GM12878 (cell line): ENCODE results near the gene DDTL. TPM values are rescaled to one million over a fixed set of nuclear protein-coding genes. Genes with fewer than 3 reads are reported as not detected.

Experiments
- ATAC-seq: fragments of 200-7000 bp; cut with Tn5 transposase; 3 replicates; pipeline ENCODE4 v1.9.1; 2020; ENCODE audit warnings: mild to moderate bottlenecking, moderate library complexity
- BruUV-seq: library from RNA; stranded (reverse); fragments of 400-500 nt; replicated peaks from 2 replicates; lab custom pipeline; 2021; lab: Mats Ljungman, UMichigan
- CTCF ChIA-PET: fragments of 300-600 bp; sonication (Branson Sonifier 250); formaldehyde crosslinking; extraction: SDS; loops from one replicate; lab custom pipeline; 2021; ENCODE audit warnings: inconsistent platforms; lab: Yijun Ruan, JAX
- POLR2A ChIA-PET: fragments of 350-600 bp; formaldehyde crosslinking; extraction: SDS; loops from one replicate; lab custom pipeline; 2021; ENCODE audit warnings: inconsistent platforms; lab: Charles Lee
- RAD21 ChIA-PET: fragments of 300-600 bp; sonication (Branson Sonifier 250); formaldehyde crosslinking; loops from one replicate; lab custom pipeline; 2023; ENCODE audit warnings: antibody characterized with exemption; ENCODE audit not compliant: unreplicated experiment; lab: Charles Lee
- SMC1A ChIA-PET: fragments of 300-600 bp; sonication (Branson Sonifier 250); formaldehyde crosslinking; loops from one replicate; lab custom pipeline; 2023; ENCODE audit not compliant: unreplicated experiment, uncharacterized antibody; lab: Charles Lee
- DNase-seq: peaks from one replicate; pipeline ENCODE4 v3.0.0-alpha.2; 2011; ENCODE audit warnings: low read depth, low spot score
- FAIRE-seq: peaks from 3 replicates; lab custom pipeline; 2011; peaks lifted over from hg19 to GRCh38; lab: Jason Lieb, UNC
- H2AFZ ChIP-seq: 2 replicates; pipeline ENCODE4 v1.6.0; 2011; ENCODE audit warnings: low read depth, low read length, control low read depth; ENCODE audit not compliant: control insufficient read depth
- H3K27ac ChIP-seq: 2 replicates; pipeline ENCODE4 v1.5.1; 2011; ENCODE audit warnings: control low read depth; ENCODE audit not compliant: control insufficient read depth, insufficient read depth
- H3K27me3 ChIP-seq, 2 experiments: replicated peaks in 1 of 2; 2 replicates each; pipeline versions ENCODE4 v1.6.0 to v1.6.1; 2011; ENCODE audit warnings: low read length in 1 of 2; ENCODE audit not compliant: control insufficient read depth in 2 of 2, insufficient read depth in 2 of 2
- H3K36me3 ChIP-seq, 2 experiments: 2 replicates each; pipeline ENCODE4 v1.5.1; 2011; ENCODE audit warnings: low read length in 1 of 2; ENCODE audit not compliant: control insufficient read depth in 2 of 2, insufficient read depth in 2 of 2
- H3K4me1 ChIP-seq: 2 replicates; pipeline ENCODE4 v1.6.1; 2011; ENCODE audit warnings: mild to moderate bottlenecking, low read length, moderate library complexity, mixed read lengths; ENCODE audit not compliant: control insufficient read depth, insufficient read depth
- H3K4me2 ChIP-seq: 2 replicates; pipeline ENCODE4 v1.6.0; 2011; ENCODE audit warnings: control low read depth; ENCODE audit not compliant: control insufficient read depth, insufficient read depth
- H3K4me3 ChIP-seq: fragments of 200-600 bp; sonication (generic); 2 replicates; pipeline ENCODE4 v1.5.1; 2016
- H3K79me2 ChIP-seq: 2 replicates; pipeline ENCODE4 v1.6.0; 2011; ENCODE audit warnings: low read length; ENCODE audit not compliant: control insufficient read depth, insufficient read depth
- H3K9ac ChIP-seq: 2 replicates; pipeline ENCODE4 v1.8.0; 2011; ENCODE audit warnings: low read length, control low read depth, mixed read lengths; ENCODE audit not compliant: control insufficient read depth, insufficient read depth
- H3K9me3 ChIP-seq: replicated peaks from 3 replicates; pipeline ENCODE4 v1.5.1; 2011; ENCODE audit warnings: mild to moderate bottlenecking, low read length; ENCODE audit not compliant: control insufficient read depth, insufficient read depth
- H4K20me1 ChIP-seq: 2 replicates; pipeline ENCODE4 v1.6.0; 2011; ENCODE audit not compliant: control insufficient read depth, insufficient read depth
- BCLAF1 ChIP-seq: fragments of 450-650 bp; IDR thresholded peaks from 2 replicates; pipeline ENCODE4 v1.6.1; 2017; ENCODE audit warnings: antibody characterized with exemption, mild to moderate bottlenecking, moderate library complexity
- CEBPB ChIP-seq, 2 experiments: fragments of 150-350 bp in 1 of 2; IDR thresholded peaks; 2 replicates each; pipeline ENCODE4 v1.6.1; 2012 to 2014; ENCODE audit warnings: low read depth in 2 of 2, low read length in 2 of 2, borderline replicate concordance in 1 of 2, inconsistent platforms in 1 of 2
- CREM ChIP-seq: IDR thresholded peaks from 2 replicates; pipeline ENCODE4 v1.6.1; 2014; ENCODE audit warnings: antibody characterized with exemption, low read depth
- PAX5 ChIP-seq: IDR thresholded peaks from 2 replicates; pipeline ENCODE4 v1.6.1; 2011; ENCODE audit warnings: low read depth, low read length, borderline replicate concordance
- PBX3 ChIP-seq: IDR thresholded peaks from 2 replicates; pipeline ENCODE4 v1.6.1; 2011; ENCODE audit warnings: mild to moderate bottlenecking, low read depth, low read length, moderate library complexity; ENCODE audit not compliant: insufficient replicate concordance
- POLR2AphosphoS5 ChIP-seq: IDR thresholded peaks from 2 replicates; pipeline ENCODE4 v1.6.1; 2011; ENCODE audit warnings: mild to moderate bottlenecking, low read length, inconsistent platforms
- SMC3 ChIP-seq: IDR thresholded peaks from 2 replicates; pipeline ENCODE4 v1.6.1; 2011; ENCODE audit warnings: low read length, improper control_type of control experiment, borderline replicate concordance
- WGBS: methylation state at CpG from one replicate; pipeline ENCODE4 v1.1.6; 2016; ENCODE audit warnings: low lambda C conversion rate; ENCODE audit not compliant: insufficient replicate concordance, insufficient coverage; ENCODE audit errors: missing lambda C conversion rate; 5-methylcytosine and 5-hydroxymethylcytosine counted together
- in situ Hi-C: fragments of 300-500 bp; cut with MboI; formaldehyde crosslinking; loops from 9 replicates; pipeline ENCODE4 v1.14.3; 2018; ENCODE audit warnings: mixed read lengths
- intact Hi-C: fragments of 100-400 bp; cut with micrococcal nuclease; formaldehyde crosslinking; loops from one replicate; pipeline ENCODE4 v1.14.2; 2022; ENCODE audit not compliant: unreplicated experiment
- polyA plus RNA-seq, 11 experiments: library from polyadenylated mRNA; depleted of rRNA in 4 of 11; unstranded in 6 of 11; stranded (reverse) in 5 of 11; fragments of >200 nt; fragmentation: Nextera tagmentation in 4 of 11; fragmentation: Illumina TruSeq in 1 of 11; extraction: Ambion mirVana in 4 of 11; extraction: Trizol in 1 of 11; gene quantifications; 1 replicate in 1 of 11; 2 replicates in 10 of 11; pipeline versions ENCODE4 v1.2.1 to v1.2.3, GENCODE V29; 2011 to 2016; ENCODE audit warnings: inconsistent platforms in 2 of 11, missing spikeins in 2 of 11, low read depth in 1 of 11
- total RNA-seq, 4 experiments: library from RNA; depleted of rRNA in 3 of 4; stranded (reverse); fragments of >200 nt in 3 of 4; fragmentation: Illumina TruSeq in 1 of 4; extraction: Trizol in 1 of 4; gene quantifications; 2 replicates each; pipeline versions ENCODE4 v1.2.1 to v1.2.3, GENCODE V29; 2013 to 2021

Gene DDTL
- total and polyA plus RNA-seq, 10 of the 15 experiments (the other 5 are each of a cell fraction or from before 2014, with no cell fraction given), result 0.05 to 4.0 (median 1.4) TPM; not detected in 3

- no peak for TF ChIP-seq PAX5
- no peak for TF ChIP-seq CEBPB (IDR thresholded peaks at IDR 0.05; ENCODE audit: borderline replicate concordance in 1 of 2, low read depth in 2 of 2, low read length in 2 of 2)
- ChIA-PET CTCF (interaction anchor here (1.6 to 2.5 kb wide), 3 partner anchors 18 to 148 kb away, joined by 3 to 12 read pairs (median 6); no protein-coding TSS in a partner anchor), POLR2A (interaction anchor here (1.2 kb wide), 1 partner anchor 39 kb away, joined by 3 read pairs; no protein-coding TSS in a partner anchor), SMC1A (interaction anchor here (1.4 kb wide), 1 partner anchor 17 kb away, joined by 4 read pairs; no protein-coding TSS in a partner anchor), RAD21 (interaction anchor here (0.6 to 2.3 kb wide), 2 partner anchors 27 to 148 kb away, joined by 4 to 12 read pairs; no protein-coding TSS in a partner anchor)
- Histone ChIP-seq H3K9me3 (no peaks in the 10 kb centered on the region), H3K36me3 (no peaks in the 10 kb centered on the region), H3K9ac (no peak overlapping the region), H3K27me3 (no peaks in the 10 kb centered on the region), H4K20me1 (no peaks in the 10 kb centered on the region), H2AFZ (no peak overlapping the region), H3K79me2 (peaks cover 27% of the 10 kb centered on the region), H3K4me1 (no peaks in the 10 kb centered on the region), H3K4me2 (no peak overlapping the region), H3K4me3 (no peak overlapping the region), H3K27ac (no peak overlapping the region)
- no TSS peak for BruUV-seq
- DNase-seq (no peak), FAIRE-seq (no peak), ATAC-seq (no peak)
- WGBS, result 75% methylated on average over 7 of the region's 7 CpGs
- in situ Hi-C loops, result loop anchor here (5.0 kb wide), 1 partner anchor 72 kb away; no protein-coding TSS in a partner anchor
- intact Hi-C loops, result loop anchor here (10.0 kb wide), 1 partner anchor 65 kb away; no protein-coding TSS in a partner anchor
These were observed 42.7 kb downstream of the DDTL start for GRCh38 chr22:24009227-24010017.

- H3K36me3 ChIP-seq, result no peaks in the 10 kb centered on the region
- H2AFZ ChIP-seq, result no peak overlapping the region
- CTCF ChIA-PET, result interaction anchor here (1.2 to 2.5 kb wide), 5 partner anchors 17 to 233 kb away, joined by 3 to 12 read pairs (median 4); no protein-coding TSS in a partner anchor
- FAIRE-seq (no peak), ATAC-seq (no peak), DNase-seq (no peak)
- intact Hi-C loops, result no loop called here
- H3K79me2 ChIP-seq, result peaks cover 30% of the 10 kb centered on the region
- RAD21 ChIA-PET, result interaction anchor here (1.1 to 2.3 kb wide), 2 partner anchors 116 to 147 kb away, joined by 5 to 12 read pairs; partner anchors contain the start of gene MIF
- 98% methylated on average over 2 of the region's 2 CpGs for WGBS
- in situ Hi-C loops, result no loop called here
- no peak overlapping the region for H3K4me3 ChIP-seq
- BruUV-seq, result no TSS peak
- no peak overlapping the region for H3K27ac ChIP-seq
- no peak overlapping the region for H3K4me2 ChIP-seq
- H3K9ac ChIP-seq, result no peak overlapping the region
- no peaks in the 10 kb centered on the region for H3K4me1 ChIP-seq
- no peaks in the 10 kb centered on the region for H4K20me1 ChIP-seq
- SMC1A ChIA-PET, result interaction anchor here (0.6 to 2.0 kb wide), 4 partner anchors 17 to 1181 kb away, joined by 3 to 6 read pairs (median 4); no protein-coding TSS in a partner anchor
- POLR2A ChIA-PET, result interaction anchor here (1.1 to 1.9 kb wide), 4 partner anchors 38 to 147 kb away, joined by 3 to 7 read pairs (median 5); partner anchors contain the start of gene MIF
- no peaks in the 10 kb centered on the region for H3K27me3 ChIP-seq
- no peaks in the 10 kb centered on the region for H3K9me3 ChIP-seq
- TF ChIP-seq SMC3, result no peak
- TF ChIP-seq PBX3, result no peak
- no peak for TF ChIP-seq CREM
- no peak for TF ChIP-seq BCLAF1
- no peak for TF ChIP-seq POLR2AphosphoS5
These were observed 43.3 kb downstream of the DDTL start for GRCh38 chr22:24010018-24010391.
